SU-DHL-6 (cell line): ENCODE data around the gene ATG10.

Experiments used
- H2AFZ ChIP-seq: fragments of 200-600 bp; sonication (generic); 2 replicates; pipeline ENCODE4 v1.6.1; 2014; ENCODE audit warnings: low read depth, mild to moderate bottlenecking, moderate library complexity, mixed read lengths, antibody characterized with exemption, low read length; ENCODE audit not compliant: severe bottlenecking
- H3F3A ChIP-seq: fragments of 200-600 bp; shearing (Covaris generic); 2 replicates; pipeline ENCODE4 v1.6.0; 2016; ENCODE audit warnings: antibody characterized with exemption, mild to moderate bottlenecking; ENCODE audit not compliant: insufficient read depth
- H3K27ac ChIP-seq: fragments of 200-600 bp; sonication (generic); 2 replicates; pipeline ENCODE4 v1.5.1; 2016; ENCODE audit warnings: low read depth, mild to moderate bottlenecking, low read length, moderate library complexity, mixed read lengths
- H3K27me3 ChIP-seq: fragments of 200-600 bp; sonication (generic), shearing (Covaris generic); 2 replicates; pipeline ENCODE4 v1.6.0; 2014; ENCODE audit warnings: mild to moderate bottlenecking, low read length
- H3K36me3 ChIP-seq: fragments of 200-600 bp; sonication (generic); 2 replicates; pipeline ENCODE4 v1.6.1; 2014; ENCODE audit warnings: mild to moderate bottlenecking, low read length, mixed read lengths
- H3K4me2 ChIP-seq: fragments of 300-600, 200-600 bp; shearing (Covaris generic), sonication (generic); 2 replicates; pipeline ENCODE4 v1.6.0; 2014; ENCODE audit warnings: low read length, low read depth, mild to moderate bottlenecking; ENCODE audit not compliant: poor library complexity, severe bottlenecking
- H3K4me3 ChIP-seq: fragments of 200-600 bp; sonication (generic); 2 replicates; pipeline ENCODE4 v1.5.1; 2014; ENCODE audit warnings: antibody characterized with exemption, low read length, mild to moderate bottlenecking, mixed read lengths; ENCODE audit not compliant: insufficient read depth, poor library complexity, severe bottlenecking
- H3K79me2 ChIP-seq: fragments of 200-600 bp; sonication (generic); 2 replicates; pipeline ENCODE4 v1.6.1; 2014; ENCODE audit warnings: mild to moderate bottlenecking, low read length, moderate library complexity; ENCODE audit not compliant: insufficient read depth
- H3K9ac ChIP-seq: fragments of 200-600 bp; sonication (generic); 2 replicates; pipeline ENCODE4 v1.7.0; 2014; ENCODE audit warnings: mild to moderate bottlenecking, low read length
- H3K9me2 ChIP-seq: fragments of 200-600 bp; sonication (generic); replicated peaks from 2 replicates; pipeline ENCODE4 v1.6.1; 2014; ENCODE audit warnings: low read length; ENCODE audit not compliant: insufficient read depth
- H3K9me3 ChIP-seq: fragments of 200-600 bp; sonication (generic); 2 replicates; pipeline ENCODE4 v1.6.1; 2014; ENCODE audit warnings: low read length, mixed read lengths; ENCODE audit not compliant: insufficient read depth
- H4K20me1 ChIP-seq: fragments of 200-600 bp; sonication (generic); 2 replicates; pipeline ENCODE4 v1.6.1; 2014; ENCODE audit warnings: low read depth, mild to moderate bottlenecking, antibody characterized with exemption, low read length, moderate library complexity, mixed read lengths
- EZH2phosphoT487 ChIP-seq: fragments of 200-600 bp; sonication (generic), shearing (Covaris generic); conservative IDR thresholded peaks from 2 replicates; pipeline ENCODE4 v1.6.1; 2018; ENCODE audit warnings: mild to moderate bottlenecking, antibody characterized with exemption, low read length, moderate library complexity, mixed read lengths
- TF ChIP-seq, protein P1 (sequence below): fragments of 200-600 bp; sonication (generic); IDR thresholded peaks from one replicate; pipeline ENCODE4 v1.5.1; 2017; ENCODE audit warnings: antibody characterized with exemption, mild to moderate bottlenecking, low read length, moderate library complexity; ENCODE audit not compliant: insufficient read depth, poor library complexity, severe bottlenecking

Gene ATG10

DNA sequence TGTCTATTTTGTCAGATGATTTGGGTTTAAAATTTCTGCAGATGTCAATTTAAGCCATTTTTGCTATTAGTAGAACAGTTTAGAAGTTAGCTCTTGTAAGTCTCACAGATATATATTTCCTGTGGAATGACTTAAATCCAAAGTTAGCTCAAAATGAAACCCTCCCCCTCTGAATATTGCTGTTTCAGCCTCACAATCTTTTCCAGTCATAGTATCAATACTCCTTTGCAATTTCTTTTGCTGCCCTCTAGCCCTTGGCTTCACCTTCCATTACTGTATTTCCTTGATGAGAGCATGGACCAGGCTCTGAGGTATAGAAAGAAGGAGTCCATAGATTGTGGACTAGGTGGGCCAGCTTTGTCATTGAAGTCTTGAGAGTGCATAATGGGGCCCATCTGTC is 124.4 kb downstream of the ATG10 start:
- H4K20me1 ChIP-seq, result no peaks in the 10 kb centered on the region
- H3K27ac ChIP-seq, result no peak overlapping the region
- H3K9ac ChIP-seq, result no peak overlapping the region
- H3K79me2 ChIP-seq, result no peaks in the 10 kb centered on the region
- no peaks in the 10 kb centered on the region for H3K36me3 ChIP-seq
- H3K4me2 ChIP-seq, result no peak overlapping the region
- no peak overlapping the region for H3K4me3 ChIP-seq
- no peaks in the 10 kb centered on the region for H3F3A ChIP-seq
- H3K27me3 ChIP-seq, result no peaks in the 10 kb centered on the region
- no peaks in the 10 kb centered on the region for H3K9me2 ChIP-seq
- TF ChIP-seq EZH2phosphoT487, result no peak
- TF ChIP-seq, protein P1, sequence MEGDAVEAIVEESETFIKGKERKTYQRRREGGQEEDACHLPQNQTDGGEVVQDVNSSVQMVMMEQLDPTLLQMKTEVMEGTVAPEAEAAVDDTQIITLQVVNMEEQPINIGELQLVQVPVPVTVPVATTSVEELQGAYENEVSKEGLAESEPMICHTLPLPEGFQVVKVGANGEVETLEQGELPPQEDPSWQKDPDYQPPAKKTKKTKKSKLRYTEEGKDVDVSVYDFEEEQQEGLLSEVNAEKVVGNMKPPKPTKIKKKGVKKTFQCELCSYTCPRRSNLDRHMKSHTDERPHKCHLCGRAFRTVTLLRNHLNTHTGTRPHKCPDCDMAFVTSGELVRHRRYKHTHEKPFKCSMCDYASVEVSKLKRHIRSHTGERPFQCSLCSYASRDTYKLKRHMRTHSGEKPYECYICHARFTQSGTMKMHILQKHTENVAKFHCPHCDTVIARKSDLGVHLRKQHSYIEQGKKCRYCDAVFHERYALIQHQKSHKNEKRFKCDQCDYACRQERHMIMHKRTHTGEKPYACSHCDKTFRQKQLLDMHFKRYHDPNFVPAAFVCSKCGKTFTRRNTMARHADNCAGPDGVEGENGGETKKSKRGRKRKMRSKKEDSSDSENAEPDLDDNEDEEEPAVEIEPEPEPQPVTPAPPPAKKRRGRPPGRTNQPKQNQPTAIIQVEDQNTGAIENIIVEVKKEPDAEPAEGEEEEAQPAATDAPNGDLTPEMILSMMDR, result no peak
- H2AFZ ChIP-seq, result no peak overlapping the region
- peaks cover 15% of the 10 kb centered on the region; the same call in 1 of the 2 replicates for H3K9me3 ChIP-seq

DNA sequence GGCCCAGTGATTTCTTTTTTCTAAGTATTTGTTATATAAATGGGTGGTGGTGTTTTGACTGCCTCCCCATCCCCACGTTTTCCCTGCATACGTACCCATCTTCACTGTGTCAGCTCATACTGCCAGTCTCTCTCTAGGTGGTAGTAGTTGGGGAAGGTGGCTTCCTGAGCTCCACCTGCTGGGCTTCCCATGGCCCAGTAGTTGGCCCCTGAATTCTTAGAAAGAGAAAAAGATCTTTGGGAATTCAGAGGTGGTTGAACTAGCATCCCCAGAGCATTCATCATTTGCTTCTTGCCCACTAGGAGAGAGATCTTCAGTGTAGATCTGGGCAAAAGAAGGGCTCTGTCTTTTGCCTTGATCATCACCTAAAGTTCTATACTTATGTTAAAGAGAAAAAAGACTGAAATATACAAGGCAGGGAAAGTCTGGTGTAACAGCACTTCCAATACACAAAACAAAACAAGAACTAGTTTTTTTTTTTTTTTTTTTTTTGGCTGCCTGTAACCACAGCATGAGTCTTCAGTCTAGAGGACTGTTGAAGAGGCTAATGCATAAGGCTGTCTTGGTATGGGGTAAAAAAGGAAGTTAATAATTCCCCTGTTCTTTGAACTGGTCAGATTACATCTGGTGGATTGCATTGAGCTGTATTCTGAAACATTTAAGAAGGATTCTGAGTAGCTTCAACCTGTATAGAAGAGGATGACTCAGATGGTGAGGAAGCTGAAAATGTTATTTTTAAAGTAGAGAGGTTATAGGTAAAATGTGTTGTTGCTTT is 128.7 kb downstream of the ATG10 start:
- Histone ChIP-seq H3K27ac (no peak overlapping the region), H3F3A (no peaks in the 10 kb centered on the region), H3K36me3 (no peaks in the 10 kb centered on the region), H2AFZ (no peak overlapping the region), H3K27me3 (no peaks in the 10 kb centered on the region), H4K20me1 (no peaks in the 10 kb centered on the region), H3K9me3 (no peaks in the 10 kb centered on the region), H3K79me2 (no peaks in the 10 kb centered on the region), H3K4me2 (no peak overlapping the region), H3K4me3 (no peak overlapping the region), H3K9me2 (no peaks in the 10 kb centered on the region), H3K9ac (no peak overlapping the region)
- TF ChIP-seq EZH2phosphoT487, result no peak
- TF ChIP-seq, protein P1, result no peak

DNA sequence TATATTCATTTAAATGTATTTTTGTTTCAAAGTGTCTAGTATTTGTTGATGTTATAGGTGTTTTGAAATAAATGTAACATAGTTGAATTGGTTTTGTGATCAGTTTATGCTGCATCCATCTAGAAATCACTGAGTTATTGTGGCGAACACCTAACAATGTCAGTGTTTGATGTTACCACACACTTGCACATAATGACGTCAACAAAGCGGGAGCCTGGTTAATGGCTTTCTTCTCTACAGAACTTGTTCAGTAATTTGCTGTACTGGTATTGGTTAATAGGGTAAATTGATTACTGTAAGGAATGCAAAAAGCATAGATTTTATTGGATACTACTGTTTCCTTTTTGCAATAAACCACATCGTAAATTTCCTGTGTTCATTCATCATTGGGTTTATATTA is 133.0 kb downstream of the ATG10 start:
- Histone ChIP-seq H3K9ac (no peak overlapping the region), H3K27ac (no peak overlapping the region), H3K9me2 (no peaks in the 10 kb centered on the region), H3K79me2 (no peaks in the 10 kb centered on the region), H3K27me3 (no peaks in the 10 kb centered on the region), H3K4me3 (no peak overlapping the region), H3F3A (no peaks in the 10 kb centered on the region), H2AFZ (no peak overlapping the region), H3K4me2 (no peak overlapping the region), H3K9me3 (no peaks in the 10 kb centered on the region), H4K20me1 (no peaks in the 10 kb centered on the region), H3K36me3 (no peaks in the 10 kb centered on the region)
- TF ChIP-seq, protein P1, result no peak
- TF ChIP-seq EZH2phosphoT487, result no peak
